Brain microvascular endothelial cell (primary cell): ENCODE data around the gene LANCL1.

Experiments
- DNase-seq: peaks from one replicate; pipeline ENCODE4 v3.0.0-alpha.2; 2020
- H3K27ac ChIP-seq: fragments of 250-450 bp; sonication (Bioruptor Pico); 2 replicates; pipeline ENCODE4 v1.5.1; 2020; ENCODE audit warnings: mild to moderate bottlenecking, moderate library complexity
- H3K27me3 ChIP-seq: fragments of 250-450 bp; sonication (Bioruptor Pico); replicated peaks from 2 replicates; pipeline ENCODE4 v1.5.1; 2020; ENCODE audit warnings: mild to moderate bottlenecking
- H3K36me3 ChIP-seq: fragments of 250-450 bp; sonication (Bioruptor Pico); replicated peaks from 2 replicates; pipeline ENCODE4 v1.5.1; 2020; ENCODE audit warnings: mild to moderate bottlenecking
- H3K4me3 ChIP-seq: 2 replicates; pipeline ENCODE4 v1.5.1; 2011; ENCODE audit warnings: low read depth, mild to moderate bottlenecking, control low read depth, low read length, moderate library complexity
- CTCF ChIP-seq: IDR thresholded peaks from 2 replicates; pipeline ENCODE4 v1.5.1; 2011; ENCODE audit warnings: low read depth, mild to moderate bottlenecking, moderate library complexity, low read length, control low read depth, inconsistent platforms; ENCODE audit errors: missing control alignments
- in situ Hi-C: cut with HindIII; loops from 2 replicates; pipeline ENCODE4 v1.10.0; 2017; ENCODE audit warnings: low sequenced_read_pairs, low pct_ligation_motif_present

The LANCL1 gene

GRCh38 chr2:210445116-210445707 lies 31.3 kb downstream of the LANCL1 start:
- peaks cover 2% of the 10 kb centered on the region for H3K36me3 ChIP-seq
- in situ Hi-C loops: no loop called here
- no peak overlapping the region for H3K27ac ChIP-seq
- TF ChIP-seq CTCF: peak; percentile 42
- no peak for DNase-seq
- no peak overlapping the region for H3K4me3 ChIP-seq
- no peaks in the 10 kb centered on the region for H3K27me3 ChIP-seq

DNA sequence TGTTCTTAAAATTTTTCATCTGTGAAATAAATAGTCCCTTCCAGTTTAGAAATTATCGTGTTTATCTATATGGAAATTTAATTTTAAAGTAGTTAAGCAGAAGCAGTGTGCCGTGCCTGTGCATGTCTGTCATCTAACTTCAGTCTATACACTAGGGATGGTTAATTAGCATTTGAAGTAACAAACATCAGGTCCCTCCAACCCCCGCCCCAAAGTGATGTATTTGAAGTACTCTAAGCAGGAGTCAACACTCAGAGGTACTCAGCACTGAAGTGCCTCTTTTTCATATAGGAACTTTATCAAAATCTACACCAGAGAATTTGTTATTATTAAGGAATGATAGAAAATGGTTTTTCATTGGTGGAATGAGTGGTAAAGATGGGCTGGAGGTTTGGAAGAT lies 33.0 kb downstream of the LANCL1 start:
- in situ Hi-C loops: no loop called here
- Histone ChIP-seq H3K4me3 (no peak overlapping the region), H3K36me3 (peaks cover 2% of the 10 kb centered on the region), H3K27me3 (no peaks in the 10 kb centered on the region), H3K27ac (no peak overlapping the region)
- TF ChIP-seq CTCF: no peak
- DNase-seq: no peak

DNA sequence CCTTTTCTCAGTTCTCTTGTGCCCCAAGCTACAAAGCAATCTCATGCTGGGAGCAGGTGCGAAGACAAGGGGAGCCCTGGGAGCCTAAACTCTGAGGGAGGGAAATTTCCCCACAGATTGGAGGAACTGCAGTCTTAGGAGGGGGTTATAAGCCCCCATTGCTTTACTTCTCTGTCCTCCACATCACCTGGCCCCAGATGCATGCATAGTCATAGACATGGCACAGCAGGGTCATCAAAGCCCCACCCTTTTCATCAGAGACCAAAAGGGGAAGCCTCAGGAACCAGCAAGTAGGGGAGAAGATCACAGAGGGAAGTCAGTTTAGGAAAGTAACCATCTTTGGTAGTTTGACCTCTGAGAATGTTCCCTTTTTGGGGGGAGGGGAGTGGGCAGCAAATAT lies 33.7 kb downstream of the LANCL1 start:
- no peak for TF ChIP-seq CTCF
- Histone ChIP-seq H3K4me3 (no peak overlapping the region), H3K27ac (no peak overlapping the region), H3K27me3 (no peaks in the 10 kb centered on the region), H3K36me3 (peaks cover 2% of the 10 kb centered on the region)
- in situ Hi-C loops: no loop called here
- no peak for DNase-seq

DNA sequence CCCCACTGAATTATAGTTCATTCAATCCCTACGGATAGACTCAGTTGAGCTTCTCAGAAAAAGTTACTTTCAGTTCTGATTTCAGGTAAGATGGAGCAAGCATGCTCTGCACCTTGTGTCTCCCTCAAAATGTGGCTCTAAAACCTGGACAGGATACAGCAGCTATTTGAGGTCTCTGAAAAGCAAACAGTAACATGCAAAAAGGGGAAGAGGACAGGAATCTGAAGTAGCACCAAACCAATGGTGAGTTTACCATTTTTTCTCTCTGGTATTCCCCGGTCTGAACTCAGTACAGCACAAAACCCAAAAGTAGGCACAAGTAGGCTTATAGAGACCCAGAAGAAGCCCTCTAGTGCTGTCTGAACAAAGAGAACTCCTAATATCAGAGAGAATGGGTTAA lies 34.1 kb downstream of the LANCL1 start:
- Histone ChIP-seq H3K27me3 (no peaks in the 10 kb centered on the region), H3K36me3 (peaks cover 2% of the 10 kb centered on the region), H3K27ac (no peak overlapping the region), H3K4me3 (no peak overlapping the region)
- in situ Hi-C loops: no loop called here
- DNase-seq: no peak
- no peak for TF ChIP-seq CTCF

- Histone ChIP-seq H3K36me3 (peaks cover 6% of the 10 kb centered on the region), H3K27ac (no peak overlapping the region), H3K27me3 (no peaks in the 10 kb centered on the region), H3K4me3 (no peak overlapping the region)
- no peak for TF ChIP-seq CTCF
- DNase-seq: no peak
- in situ Hi-C loops: no loop called here
Measured at GRCh38 chr2:210440206-210440605, 36.4 kb downstream of the LANCL1 start.

GRCh38 chr2:210435439-210435838 lies 41.1 kb downstream of the LANCL1 start:
- Histone ChIP-seq H3K27me3 (no peaks in the 10 kb centered on the region), H3K4me3 (no peak overlapping the region), H3K27ac (no peak overlapping the region), H3K36me3 (peaks cover 7% of the 10 kb centered on the region)
- no peak for DNase-seq
- TF ChIP-seq CTCF: no peak
- in situ Hi-C loops: no loop called here
